HCT116 (cell line): Measurements from ENCODE around the gene GAP43. TPM values are rescaled to one million over a fixed set of nuclear protein-coding genes. Genes with fewer than 3 reads are reported as not detected.

Source experiments
- ATAC-seq: fragments of 200-7000 bp; cut with Tn5 transposase; 2 replicates; pipeline ENCODE4 v1.9.1; 2020; ENCODE audit warnings: mild to moderate bottlenecking, moderate library complexity
- BruUV-seq: library from RNA; stranded (reverse); fragments of 400-500 nt; replicated peaks from 2 replicates; lab custom pipeline; 2021; lab: Mats Ljungman, UMichigan
- CTCF ChIA-PET: fragments of 300-600 bp; sonication (Branson Sonifier 250); formaldehyde crosslinking; loops from one replicate; lab custom pipeline; 2021; ENCODE audit warnings: antibody characterized with exemption; lab: Charles Lee
- POLR2A ChIA-PET: fragments of 300-600, 350-600 bp; sonication (Branson Sonifier 250); formaldehyde crosslinking; loops from one replicate; lab custom pipeline; 2021; ENCODE audit warnings: antibody characterized with exemption; lab: Charles Lee
- RAD21 ChIA-PET, 2 experiments: fragments of 300-600 bp; sonication (Branson Sonifier 250); formaldehyde crosslinking; loops; one replicate each; lab custom pipeline; 2023; ENCODE audit warnings: low total read pairs in 2 of 2; ENCODE audit not compliant: uncharacterized antibody in 2 of 2, unreplicated experiment in 2 of 2, low non-redundant PET in 1 of 2; lab: Charles Lee
- DNase-seq: peaks from one replicate; pipeline ENCODE4 v3.0.0-alpha.2; 2010; ENCODE audit warnings: low read depth, low spot score
- H2AFZ ChIP-seq: fragments of 200-600 bp; shearing (Covaris generic), sonication (generic); 2 replicates; pipeline ENCODE4 v1.6.1; 2017; ENCODE audit warnings: low read depth, mixed run types, mixed read lengths, antibody characterized with exemption, low read length; ENCODE audit not compliant: poor library complexity, severe bottlenecking
- H3K27ac ChIP-seq: 2 replicates; pipeline ENCODE4 v1.5.1; 2012; ENCODE audit warnings: low read depth, low read length
- H3K27me3 ChIP-seq: fragments of 200-600 bp; sonication (generic); 2 replicates; pipeline ENCODE4 v1.6.1; 2016; ENCODE audit warnings: mixed run types, low read length, mixed read lengths; ENCODE audit not compliant: insufficient read depth
- H3K36me3 ChIP-seq, 2 experiments: fragments of 200-500 bp in 1 of 2; fragments of 200-600 bp in 1 of 2; sonication (Bioruptor generic) in 1 of 2; sonication (generic) in 1 of 2; 2 replicates each; pipeline versions ENCODE4 v1.5.1 to v1.6.1; 2014 to 2016; ENCODE audit warnings: low read length in 2 of 2, inconsistent platforms in 1 of 2, mixed read lengths in 1 of 2, mixed run types in 1 of 2; ENCODE audit not compliant: insufficient read depth in 2 of 2, control insufficient read depth in 1 of 2
- H3K4me1 ChIP-seq, 2 experiments: fragments of 200-600 bp in 1 of 2; sonication (generic) in 1 of 2; 2 replicates each; pipeline versions ENCODE4 v1.5.1 to v1.6.1; 2012 to 2017; ENCODE audit warnings: low read length in 2 of 2, inconsistent platforms in 1 of 2, mild to moderate bottlenecking in 1 of 2, mixed read lengths in 1 of 2, mixed run types in 1 of 2, moderate library complexity in 1 of 2; ENCODE audit not compliant: insufficient read depth in 2 of 2, control insufficient read depth in 1 of 2
- H3K4me2 ChIP-seq: fragments of 200-600 bp; sonication (generic); 2 replicates; pipeline ENCODE4 v1.6.1; 2017; ENCODE audit warnings: mixed run types, low read length, mixed read lengths
- H3K4me3 ChIP-seq, 2 experiments: fragments of 200-600 bp in 1 of 2; sonication (generic) in 1 of 2; replicated peaks in 1 of 2; 2 replicates each; pipeline ENCODE4 v1.5.1; 2011 to 2016; ENCODE audit warnings: low read length in 2 of 2, control low read depth in 1 of 2, low read depth in 1 of 2, mild to moderate bottlenecking in 1 of 2, mixed read lengths in 1 of 2, mixed run types in 1 of 2
- H3K79me2 ChIP-seq: fragments of 200-600 bp; sonication (generic); 2 replicates; pipeline ENCODE4 v1.6.1; 2017; ENCODE audit warnings: mild to moderate bottlenecking, mixed run types, low read length, moderate library complexity, mixed read lengths; ENCODE audit not compliant: insufficient read depth
- H3K9ac ChIP-seq: fragments of 200-600 bp; sonication (generic); 2 replicates; pipeline ENCODE4 v1.6.1; 2016; ENCODE audit warnings: low read length, mixed read lengths
- H3K9me2 ChIP-seq: fragments of 200-600 bp; sonication (generic), shearing (Covaris generic); 2 replicates; pipeline ENCODE4 v1.6.1; 2017; ENCODE audit warnings: mixed run types, mild to moderate bottlenecking, moderate library complexity; ENCODE audit not compliant: insufficient read depth
- H3K9me3 ChIP-seq, 2 experiments: fragments of 200-500 bp in 1 of 2; fragments of 200-600 bp in 1 of 2; sonication (Bioruptor generic) in 1 of 2; sonication (generic) in 1 of 2; 2 replicates each; pipeline ENCODE4 v1.6.1; 2014 to 2017; ENCODE audit warnings: low read length in 2 of 2, mixed read lengths in 2 of 2, inconsistent platforms in 1 of 2, low read depth in 1 of 2, mild to moderate bottlenecking in 1 of 2, mixed run types in 1 of 2, moderate library complexity in 1 of 2; ENCODE audit not compliant: control insufficient read depth in 1 of 2, insufficient read depth in 1 of 2
- H4K20me1 ChIP-seq: fragments of 200-600 bp; sonication (generic), shearing (Covaris generic); 2 replicates; pipeline ENCODE4 v1.6.1; 2017; ENCODE audit warnings: mixed run types, mild to moderate bottlenecking, moderate library complexity; ENCODE audit not compliant: insufficient read depth
- ATF3 ChIP-seq: IDR thresholded peaks from 2 replicates; pipeline ENCODE4 v1.6.1; 2012
- CBX3 ChIP-seq: IDR thresholded peaks from 2 replicates; pipeline ENCODE4 v1.6.1; 2012; ENCODE audit warnings: low read depth
- CEBPB ChIP-seq: IDR thresholded peaks from 2 replicates; pipeline ENCODE4 v1.6.1; 2012; ENCODE audit warnings: low read depth
- CTCF ChIP-seq, 3 experiments: fragments of 200-600 bp in 1 of 3; sonication (generic) in 1 of 3; IDR thresholded peaks in 2 of 3; conservative IDR thresholded peaks in 1 of 3; 2 replicates each; pipeline ENCODE4 v1.5.1; 2012 to 2017; ENCODE audit warnings: low read depth in 2 of 3, low read length in 2 of 3, antibody characterized with exemption in 1 of 3, borderline replicate concordance in 1 of 3, control low read depth in 1 of 3, mild to moderate bottlenecking in 1 of 3, mixed read lengths in 1 of 3, mixed run types in 1 of 3, moderate library complexity in 1 of 3; ENCODE audit not compliant: insufficient read depth in 1 of 3
- EGR1 ChIP-seq: IDR thresholded peaks from 2 replicates; pipeline ENCODE4 v1.6.1; 2012; ENCODE audit warnings: low read depth
- ELF1 ChIP-seq: IDR thresholded peaks from 2 replicates; pipeline ENCODE4 v1.6.1; 2012; ENCODE audit warnings: low read depth, borderline replicate concordance
- EZH2 ChIP-seq: fragments of 200-600 bp; sonication (generic); IDR thresholded peaks from 2 replicates; pipeline ENCODE4 v1.6.1; 2017; ENCODE audit warnings: antibody characterized with exemption, mixed run types
- EZH2phosphoT487 ChIP-seq: fragments of 200-600 bp; IDR thresholded peaks from 2 replicates; pipeline ENCODE4 v1.6.1; 2018; ENCODE audit warnings: antibody characterized with exemption, borderline replicate concordance
- FOSL1 ChIP-seq: IDR thresholded peaks from 2 replicates; pipeline ENCODE4 v1.6.1; 2012; ENCODE audit warnings: low read depth
- JUND ChIP-seq: IDR thresholded peaks from 2 replicates; pipeline ENCODE4 v1.6.1; 2012
- MAX ChIP-seq: IDR thresholded peaks from 2 replicates; pipeline ENCODE4 v1.6.1; 2012
- POLR2AphosphoS5 ChIP-seq: IDR thresholded peaks from 2 replicates; pipeline ENCODE4 v1.6.1; 2011; ENCODE audit warnings: mild to moderate bottlenecking, low read depth, low read length, moderate library complexity
- RAD21 ChIP-seq: IDR thresholded peaks from 2 replicates; pipeline ENCODE4 v1.6.1; 2012; ENCODE audit warnings: low read depth, mild to moderate bottlenecking
- SP1 ChIP-seq: IDR thresholded peaks from 2 replicates; pipeline ENCODE4 v1.6.1; 2012; ENCODE audit warnings: low read depth
- SRF ChIP-seq: IDR thresholded peaks from 2 replicates; pipeline ENCODE4 v1.6.1; 2012; ENCODE audit warnings: low read depth
- TCF7L2 ChIP-seq: IDR thresholded peaks from 2 replicates; pipeline ENCODE4 v1.7.0; 2011; ENCODE audit warnings: borderline replicate concordance, inconsistent platforms; ENCODE audit not compliant: insufficient read depth, insufficient read length; ENCODE audit errors: extremely low read depth
- YY1 ChIP-seq: IDR thresholded peaks from 2 replicates; pipeline ENCODE4 v1.6.1; 2011; ENCODE audit warnings: low read length, low read depth, moderate library complexity, mild to moderate bottlenecking; ENCODE audit not compliant: insufficient replicate concordance; ENCODE audit errors: extremely low read depth
- ZBTB33 ChIP-seq: IDR thresholded peaks from 2 replicates; pipeline ENCODE4 v1.6.1; 2011; ENCODE audit warnings: mild to moderate bottlenecking, low read length, moderate library complexity; ENCODE audit not compliant: insufficient replicate concordance; ENCODE audit errors: extremely low read depth
- ZFX ChIP-seq: fragments of 450-650 bp; IDR thresholded peaks from 2 replicates; pipeline ENCODE4 v1.6.1; 2017
- ZNF274 ChIP-seq: fragments of 200-500 bp; sonication (Bioruptor generic); IDR thresholded peaks from 2 replicates; pipeline ENCODE4 v1.6.1; 2014; ENCODE audit warnings: mild to moderate bottlenecking, low read depth, low read length, inconsistent platforms
- intact Hi-C: fragments of 100-400 bp; cut with micrococcal nuclease; formaldehyde crosslinking; loops from 2 replicates; pipeline ENCODE4 v1.10.0; 2022
- total RNA-seq: library from RNA; stranded (reverse); gene quantifications from one replicate; pipeline ENCODE4 v1.2.1, GENCODE V29; 2021; ENCODE audit not compliant: unreplicated experiment

GAP43 gene
- total RNA-seq, 1 experiment from 2014 or later: not detected

GRCh38 chr3:115709931-115710330, 86.6 kb downstream of the GAP43 start:
- Histone ChIP-seq H3K9ac (no peak overlapping the region), H3K27ac (no peak overlapping the region), H3K9me2 (no peaks in the 10 kb centered on the region), H3K4me3 (no peak overlapping the region), H4K20me1 (no peaks in the 10 kb centered on the region), H3K9me3 (no peaks in the 10 kb centered on the region), H3K27me3 (no peaks in the 10 kb centered on the region), H2AFZ (no peak overlapping the region), H3K79me2 (no peaks in the 10 kb centered on the region), H3K4me2 (no peak overlapping the region), H3K4me1 (no peaks in the 10 kb centered on the region), H3K36me3 (no peaks in the 10 kb centered on the region)
- no peak for TF ChIP-seq EGR1
- no peak for TF ChIP-seq YY1
- TF ChIP-seq RAD21: no peak
- TF ChIP-seq POLR2AphosphoS5: no peak
- no peak for TF ChIP-seq SP1
- TF ChIP-seq CEBPB: no peak
- no peak for TF ChIP-seq ZBTB33
- TF ChIP-seq JUND: no peak
- no peak for TF ChIP-seq EZH2
- no peak for TF ChIP-seq EZH2phosphoT487
- TF ChIP-seq ZFX: no peak
- no peak for TF ChIP-seq ELF1
- TF ChIP-seq FOSL1: no peak
- TF ChIP-seq SRF: no peak
- no peak for TF ChIP-seq ATF3
- TF ChIP-seq MAX: no peak
- no peak for TF ChIP-seq ZNF274
- no peak for TF ChIP-seq TCF7L2
- TF ChIP-seq CBX3: no peak
- TF ChIP-seq CTCF (IDR thresholded peaks at IDR 0.05 in 2 of 3, conservative IDR thresholded peaks at IDR 0.05 in 1 of 3; ENCODE audit: borderline replicate concordance in 1 of 3, insufficient read depth in 1 of 3, low read depth in 2 of 3, low read length in 2 of 3): no peak
- BruUV-seq: no TSS peak
- ChIA-PET RAD21 (no interaction called here), CTCF (no interaction called here), POLR2A (no interaction called here)
- ATAC-seq: no peak
- intact Hi-C loops: no loop called here
- no peak for DNase-seq
